Kidney (tissue), 14 donors: ENCODE results near the gene DOCK7. TPM values are rescaled to one million over a fixed set of nuclear protein-coding genes. Genes with fewer than 3 reads are reported as not detected.

Experiments
- DNase-seq, 5 donors: peaks; one replicate each; pipeline ENCODE4 v3.0.0-alpha.2; 2013 to 2020
- FAIRE-seq: peaks from 2 replicates; lab custom pipeline; 2012; peaks lifted over from hg19 to GRCh38; lab: Jason Lieb, UNC
- H3K27ac ChIP-seq, 2 donors: one replicate each; pipeline ENCODE4 v1.7.0; 2013; ENCODE audit warnings: low read depth in 2 of 2, low read length in 2 of 2, inconsistent platforms in 1 of 2
- H3K27me3 ChIP-seq: one replicate; pipeline ENCODE4 v1.7.1; 2013; ENCODE audit warnings: low read length, inconsistent platforms; ENCODE audit not compliant: control insufficient read depth, insufficient read depth
- H3K36me3 ChIP-seq, 3 donors: one replicate each; pipeline versions ENCODE4 v1.7.0 to v1.7.1; 2013; ENCODE audit warnings: low read length in 3 of 3, control low read depth in 1 of 3, inconsistent platforms in 1 of 3; ENCODE audit not compliant: insufficient read depth in 3 of 3, control insufficient read depth in 2 of 3
- H3K4me1 ChIP-seq, 3 donors: one replicate each; pipeline versions ENCODE4 v1.7.0 to v1.7.1; 2013; ENCODE audit warnings: low read length in 3 of 3, inconsistent platforms in 1 of 3, low read depth in 1 of 3; ENCODE audit not compliant: control insufficient read depth in 2 of 3, insufficient read depth in 2 of 3
- H3K4me3 ChIP-seq, 3 donors: one replicate each; pipeline versions ENCODE4 v1.7.0 to v1.8.1; 2013; ENCODE audit warnings: low read length in 3 of 3, control low read depth in 1 of 3, inconsistent platforms in 1 of 3
- H3K9ac ChIP-seq, 3 donors: one replicate each; pipeline versions ENCODE4 v1.7.0 to v1.7.1; 2013; ENCODE audit warnings: low read length in 3 of 3, control low read depth in 1 of 3, inconsistent platforms in 1 of 3
- H3K9me3 ChIP-seq, 3 donors: one replicate each; pipeline versions ENCODE4 v1.7.0 to v1.7.1; 2013; ENCODE audit warnings: low read length in 3 of 3, control low read depth in 1 of 3, inconsistent platforms in 1 of 3; ENCODE audit not compliant: control insufficient read depth in 2 of 3, insufficient read depth in 1 of 3
- CTCF ChIP-seq: IDR thresholded peaks from 3 replicates; pipeline ENCODE4 v1.5.1; 2012; ENCODE audit warnings: mild to moderate bottlenecking, moderate library complexity, borderline replicate concordance; ENCODE audit not compliant: insufficient read depth; ENCODE audit errors: extremely low read depth
- intact Hi-C: fragments of 100-400 bp; cut with DNase I; formaldehyde crosslinking; loops from one replicate; pipeline ENCODE4 v1.11.1; 2022
- polyA plus RNA-seq: library from polyadenylated mRNA; stranded (reverse); fragments of 350-450 nt; fragmentation: Illumina TruSeq; extraction: RNeasy Lipid Tissue Mini Kit (QIAGEN cat#74804); gene quantifications from one replicate; pipeline ENCODE4 v1.2.3, GENCODE V29; 2014; ENCODE audit warnings: low read depth, low replicate concordance; ENCODE audit not compliant: insufficient read depth
- total RNA-seq: library from RNA; stranded (reverse); fragmentation: NEBNext Ultra II Directional; extraction: Animal tissue kit (Norgen Biotek cat#: 25700); gene quantifications from one replicate; pipeline ENCODE4 v1.2.1, GENCODE V29; 2021
- donor health status: control.
- donor health status: control.
- donor health status: control.
- donor health status: control.
- donor health status: control.
- donor health status: DM: yes; HTN: yes; CAD: no.
- donor health status: Normal renal cell carcinoma (clear cell type).

DOCK7 gene
- total and polyA plus RNA-seq, 2 donors from 2014 or later = 11.0 to 34.0 TPM

DNA sequence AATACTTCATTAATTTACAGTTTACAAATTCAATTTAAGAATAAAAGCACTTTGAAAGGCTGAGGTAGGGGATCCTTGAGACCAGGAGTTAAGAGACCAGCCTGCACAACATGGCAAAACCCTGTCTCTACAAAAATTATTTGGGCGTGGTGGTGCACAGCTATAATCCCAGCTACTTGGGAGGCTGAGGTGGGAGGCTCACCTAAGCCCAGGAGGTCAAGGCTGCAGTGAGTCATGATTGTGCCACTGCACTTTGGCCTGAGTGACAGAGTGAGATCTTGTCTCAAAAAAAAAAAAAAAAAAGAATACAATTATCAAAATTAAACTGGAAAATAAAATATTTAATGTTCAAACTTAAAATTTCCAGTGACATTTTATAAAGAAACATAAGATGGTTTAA is 179.2 kb downstream of the DOCK7 start:
- intact Hi-C loops = no loop called here
- Histone ChIP-seq H3K27ac (no peak overlapping the region), H3K4me1 (no peaks in the 10 kb centered on the region), H3K4me3 (no peak overlapping the region), H3K9me3 (no peaks in the 10 kb centered on the region), H3K9ac (no peak overlapping the region), H3K36me3 (peaks cover 0 to 6% (median 2%) of the 10 kb centered on the region in 3 donors), H3K27me3 (no peaks in the 10 kb centered on the region)
- TF ChIP-seq CTCF = no peak
- no peak for DNase-seq
- no peak for FAIRE-seq

GRCh38 chr1:62508187-62508758 is 179.9 kb downstream of the DOCK7 start:
- FAIRE-seq (peak; percentile 80), DNase-seq (peak in 2 of 5 donors; percentile 23 to 63)
- no peaks in the 10 kb centered on the region for H3K27me3 ChIP-seq
- no peak overlapping the region for H3K9ac ChIP-seq
- H3K27ac ChIP-seq = no peak overlapping the region
- peaks cover 0 to 6% (median 2%) of the 10 kb centered on the region in 3 donors for H3K36me3 ChIP-seq
- no peaks in the 10 kb centered on the region for H3K4me1 ChIP-seq
- H3K4me3 ChIP-seq = no peak overlapping the region
- intact Hi-C loops = no loop called here
- TF ChIP-seq CTCF = peak; percentile 59
- H3K9me3 ChIP-seq = no peaks in the 10 kb centered on the region

- intact Hi-C loops = no loop called here
- Histone ChIP-seq H3K27ac (no peak overlapping the region), H3K4me1 (no peaks in the 10 kb centered on the region), H3K9ac (no peak overlapping the region), H3K36me3 (peaks cover 0 to 3% (median 0%) of the 10 kb centered on the region in 3 donors), H3K27me3 (no peaks in the 10 kb centered on the region), H3K4me3 (no peak overlapping the region), H3K9me3 (no peaks in the 10 kb centered on the region)
- no peak for DNase-seq
- no peak for TF ChIP-seq CTCF
- peak; percentile 67 for FAIRE-seq
Observed at GRCh38 chr1:62500210-62500609, 188.0 kb downstream of the DOCK7 start.

DNA sequence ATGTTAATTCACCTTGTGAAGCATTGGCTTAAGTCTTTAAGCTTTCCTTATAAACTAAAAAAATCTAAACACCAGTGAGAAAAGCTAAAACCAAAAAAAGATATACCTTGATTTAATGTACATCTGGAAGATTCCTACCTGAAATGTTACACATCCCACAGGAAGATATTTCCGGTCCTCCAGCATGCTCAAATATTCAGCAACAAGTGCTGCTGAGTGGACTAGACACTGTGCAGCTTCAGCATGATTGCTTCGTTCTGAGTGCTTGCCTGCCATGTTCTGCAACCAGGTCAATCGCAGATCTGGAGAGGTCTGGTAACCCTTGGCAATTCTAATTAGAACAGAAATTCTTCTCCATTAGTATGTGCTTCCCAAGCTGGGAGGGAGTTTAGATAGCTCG is 194.0 kb downstream of the DOCK7 start:
- no peak for DNase-seq
- Histone ChIP-seq H3K9ac (no peak overlapping the region), H3K27ac (no peak overlapping the region), H3K9me3 (no peaks in the 10 kb centered on the region), H3K4me3 (no peak overlapping the region), H3K4me1 (no peaks in the 10 kb centered on the region), H3K27me3 (no peaks in the 10 kb centered on the region), H3K36me3 (peaks cover 0 to 10% (median 5%) of the 10 kb centered on the region in 3 donors)
- intact Hi-C loops = no loop called here
- no peak for TF ChIP-seq CTCF
- no peak for FAIRE-seq
